ENCODE data around the gene TMEM203. TPM values are rescaled to one million over a fixed set of nuclear protein-coding genes. Genes with fewer than 3 reads are reported as not detected.

The TMEM203 gene
- total RNA-seq, 2 donors from 2014 or later = 32.9 to 34.5 TPM

DNA sequence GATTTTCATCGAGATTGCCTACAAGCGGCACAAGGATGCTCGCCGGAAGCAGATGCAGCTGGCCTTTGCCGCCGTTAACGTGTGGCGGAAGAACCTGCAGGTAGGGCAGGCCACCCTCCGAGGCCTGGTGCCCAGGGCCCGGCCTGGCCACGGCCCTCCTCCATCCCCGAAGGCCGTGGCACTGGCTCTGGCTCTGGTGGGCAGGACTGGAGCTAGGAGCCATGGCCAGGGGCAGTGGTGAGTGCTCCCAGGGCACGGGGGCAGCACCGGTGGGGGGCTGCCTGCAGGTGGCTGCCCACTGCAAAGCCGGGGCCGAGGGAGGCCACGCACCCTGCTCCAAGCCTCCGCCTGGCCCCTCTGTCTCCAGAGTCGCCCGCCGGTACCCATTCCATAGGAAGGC, 41.6 kb downstream of the TMEM203 start:
- DNase-seq (no peak), ATAC-seq (no peak)
- intact Hi-C loops (cut with DNase I) = no loop called here

DNA sequence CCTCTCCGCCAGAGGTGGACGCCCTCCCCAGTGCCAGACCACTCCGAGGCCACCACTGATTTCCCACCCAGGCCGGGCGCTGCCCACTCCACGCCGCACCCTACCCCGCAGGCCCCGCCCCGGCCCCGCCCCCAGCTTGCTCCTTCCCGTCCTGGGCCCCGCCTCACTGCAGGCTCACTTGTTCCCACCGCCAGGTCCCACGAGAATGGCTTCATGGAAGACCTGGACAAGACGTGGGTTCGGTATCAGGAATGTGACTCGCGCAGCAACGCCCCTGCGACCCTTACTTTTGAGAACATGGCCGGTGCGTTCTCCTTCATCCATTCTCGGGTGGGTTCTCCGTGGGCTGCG, 42.1 kb downstream of the TMEM203 start:
- ATAC-seq (peak in 1 of 2 donors; percentile 43), DNase-seq (no peak)
- intact Hi-C loops (cut with DNase I) = no loop called here

DNA sequence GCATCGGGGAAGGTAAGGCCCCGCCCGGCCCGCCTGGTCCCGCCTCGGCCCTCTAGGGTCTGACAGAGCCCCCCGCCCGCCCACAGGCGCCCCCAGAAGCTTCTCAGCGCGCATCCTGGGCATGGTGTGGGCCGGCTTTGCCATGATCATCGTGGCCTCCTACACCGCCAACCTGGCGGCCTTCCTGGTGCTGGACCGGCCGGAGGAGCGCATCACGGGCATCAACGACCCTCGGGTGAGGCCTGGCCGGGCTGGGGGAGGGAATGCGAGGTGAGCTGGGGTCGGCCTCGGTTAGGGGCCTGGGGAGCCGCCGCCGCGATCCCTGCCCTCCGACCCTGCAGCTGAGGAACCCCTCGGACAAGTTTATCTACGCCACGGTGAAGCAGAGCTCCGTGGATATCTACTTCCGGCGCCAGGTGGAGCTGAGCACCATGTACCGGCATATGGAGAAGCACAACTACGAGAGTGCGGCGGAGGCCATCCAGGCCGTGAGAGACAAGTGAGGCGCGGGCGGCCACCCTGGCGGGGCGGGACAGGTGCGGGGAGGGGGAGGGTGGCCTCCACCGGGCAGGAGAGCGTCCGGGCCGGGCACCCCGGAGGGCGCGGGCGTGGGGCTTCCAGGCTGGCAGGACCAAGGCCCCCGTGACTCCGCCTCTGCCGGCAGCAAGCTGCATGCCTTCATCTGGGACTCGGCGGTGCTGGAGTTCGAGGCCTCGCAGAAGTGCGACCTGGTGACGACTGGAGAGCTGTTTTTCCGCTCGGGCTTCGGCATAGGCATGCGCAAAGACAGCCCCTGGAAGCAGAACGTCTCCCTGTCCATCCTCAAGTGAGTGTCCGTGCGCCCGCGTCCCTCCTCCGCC, 42.7 kb downstream of the TMEM203 start:
- intact Hi-C loops (cut with DNase I) = no loop called here
- DNase-seq = no peak
- ATAC-seq = peak in 1 of 2 donors; percentile 53

DNA sequence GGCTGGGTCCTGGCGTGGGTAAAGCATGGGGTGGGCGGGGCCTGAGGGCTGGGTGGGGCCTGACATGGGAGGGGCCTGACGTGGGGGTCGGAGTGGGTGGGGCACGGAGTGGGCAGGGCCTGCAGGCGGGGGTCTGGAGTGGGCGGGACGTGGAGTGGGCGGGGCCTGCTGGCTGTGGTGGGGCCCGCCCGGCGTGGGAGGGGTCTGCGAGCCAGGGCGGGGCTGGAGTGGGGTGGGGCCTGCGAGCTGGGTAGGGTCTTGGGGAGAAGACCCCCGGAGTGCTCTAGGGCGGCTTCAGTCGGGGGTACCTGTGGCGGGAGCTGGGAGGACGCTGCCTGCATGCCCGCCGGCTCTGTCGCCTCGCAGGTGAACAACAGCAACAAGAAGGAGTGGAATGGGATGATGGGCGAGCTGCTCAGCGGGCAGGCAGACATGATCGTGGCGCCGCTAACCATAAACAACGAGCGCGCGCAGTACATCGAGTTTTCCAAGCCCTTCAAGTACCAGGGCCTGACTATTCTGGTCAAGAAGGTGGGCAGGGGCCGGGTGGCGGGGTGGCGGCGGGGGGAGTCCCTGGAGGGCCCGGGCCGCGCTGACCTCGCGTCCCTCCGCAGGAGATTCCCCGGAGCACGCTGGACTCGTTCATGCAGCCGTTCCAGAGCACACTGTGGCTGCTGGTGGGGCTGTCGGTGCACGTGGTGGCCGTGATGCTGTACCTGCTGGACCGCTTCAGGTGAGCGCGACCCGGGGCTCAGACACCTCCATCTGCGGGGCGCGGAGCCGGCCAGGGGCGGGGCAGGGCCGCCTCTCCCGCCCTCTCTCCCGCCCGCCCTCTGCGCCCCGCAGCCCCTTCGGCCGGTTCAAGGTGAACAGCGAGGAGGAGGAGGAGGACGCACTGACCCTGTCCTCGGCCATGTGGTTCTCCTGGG, 43.6 kb downstream of the TMEM203 start:
- no peak for ATAC-seq
- intact Hi-C loops (cut with DNase I) = no loop called here
- no peak for DNase-seq

DNA sequence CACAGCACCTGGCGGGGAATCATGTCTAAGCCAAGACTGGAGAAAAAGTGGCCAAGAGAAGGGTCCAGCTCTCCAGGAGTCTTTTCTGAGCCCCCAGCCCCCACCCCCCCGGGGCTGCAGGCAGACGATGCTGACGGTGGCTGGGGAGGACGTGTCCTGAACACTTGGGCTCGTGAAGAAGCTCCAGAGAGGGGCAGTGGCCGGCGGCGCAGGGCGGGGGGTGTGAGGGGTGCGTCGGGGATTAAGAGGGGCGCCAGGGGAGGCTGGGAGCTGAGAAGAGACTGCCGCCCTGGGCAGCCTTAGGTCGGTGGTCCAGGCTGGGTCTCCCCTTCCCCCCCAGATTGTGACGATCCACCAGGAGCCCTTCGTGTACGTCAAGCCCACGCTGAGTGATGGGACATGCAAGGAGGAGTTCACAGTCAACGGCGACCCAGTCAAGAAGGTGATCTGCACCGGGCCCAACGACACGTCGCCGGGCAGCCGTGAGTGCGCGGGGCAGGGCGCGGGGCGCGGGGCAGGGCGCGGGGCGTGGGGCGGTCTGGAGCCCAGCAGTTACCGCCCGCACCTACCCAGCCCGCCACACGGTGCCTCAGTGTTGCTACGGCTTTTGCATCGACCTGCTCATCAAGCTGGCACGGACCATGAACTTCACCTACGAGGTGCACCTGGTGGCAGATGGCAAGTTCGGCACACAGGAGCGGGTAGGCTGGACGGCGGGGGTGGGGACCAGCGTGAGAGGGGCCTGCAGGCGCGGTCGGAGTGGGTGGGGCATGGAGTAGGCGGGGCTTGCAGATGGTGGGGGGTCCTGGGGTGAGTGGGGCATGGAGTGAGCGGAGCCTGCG, 44.5 kb downstream of the TMEM203 start:
- intact Hi-C loops (cut with DNase I) = no loop called here
- no peak for ATAC-seq
- no peak for DNase-seq

DNA sequence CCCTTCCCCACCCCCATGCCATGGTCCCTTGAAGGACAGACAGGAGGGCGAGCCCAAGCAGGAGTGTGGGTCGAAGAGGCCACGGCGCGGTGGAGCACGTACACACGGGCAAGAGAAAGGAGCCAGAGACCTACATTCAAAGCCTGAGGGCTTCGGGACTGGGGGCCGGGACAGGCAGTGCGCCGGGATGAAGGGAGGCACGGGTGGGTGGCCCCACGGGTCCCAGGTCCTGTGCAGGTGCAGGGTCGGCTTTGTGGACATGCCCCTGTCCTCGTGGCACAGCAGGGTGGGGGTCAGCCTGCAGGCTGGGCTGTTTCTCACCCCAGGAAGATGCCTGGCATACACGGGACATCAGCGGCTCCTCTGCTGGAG, 45.4 kb downstream of the TMEM203 start:
- DNase-seq (no peak), ATAC-seq (no peak)
- intact Hi-C loops (cut with DNase I) = no loop called here

DNA sequence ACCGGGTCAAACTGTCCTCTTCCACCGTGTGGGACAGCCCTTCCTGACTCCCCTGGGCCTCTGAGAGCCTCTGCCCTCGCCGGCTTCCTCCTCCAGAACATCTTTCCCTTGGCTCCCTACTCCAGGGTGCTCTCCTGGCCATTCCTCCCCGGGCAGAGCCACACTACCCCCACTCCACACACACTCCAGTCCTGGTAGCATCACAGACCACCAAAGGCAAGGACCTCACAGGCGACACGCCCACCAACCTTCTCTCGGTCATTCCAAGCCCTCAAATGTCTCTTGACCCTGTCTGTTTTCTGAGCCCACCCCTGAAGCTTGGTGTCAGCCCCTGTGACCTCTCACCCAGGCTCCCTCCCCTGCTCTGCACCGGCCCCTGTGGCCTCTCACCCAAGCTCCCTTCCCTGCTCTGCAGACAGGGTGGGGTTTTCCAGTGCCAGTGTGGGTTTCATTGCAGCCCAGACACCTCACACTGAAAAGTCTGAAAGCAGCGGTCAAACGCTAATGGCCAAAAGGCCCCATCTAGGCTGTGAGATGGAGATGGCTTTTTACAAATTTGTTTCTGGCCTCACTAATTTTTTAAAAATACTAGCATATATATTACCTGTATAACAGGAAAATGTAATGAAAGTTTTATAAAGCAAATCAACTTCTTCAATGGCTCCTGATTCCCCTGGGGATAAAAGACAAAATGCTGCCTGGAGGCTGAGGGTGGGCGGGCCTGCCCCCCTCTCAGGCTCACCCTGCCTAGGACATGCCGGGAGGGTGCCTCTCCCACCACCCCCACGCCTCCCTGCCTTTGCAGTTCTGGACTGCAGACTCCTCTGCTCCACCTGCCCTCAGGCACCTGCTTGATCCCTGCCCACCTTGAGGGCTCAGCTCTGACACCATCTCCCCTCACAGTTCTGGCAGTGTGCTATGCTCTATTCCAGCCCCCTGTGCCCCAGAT, 46.1 kb downstream of the TMEM203 start:
- DNase-seq (no peak), ATAC-seq (no peak)
- intact Hi-C loops (cut with DNase I) = no loop called here

DNA sequence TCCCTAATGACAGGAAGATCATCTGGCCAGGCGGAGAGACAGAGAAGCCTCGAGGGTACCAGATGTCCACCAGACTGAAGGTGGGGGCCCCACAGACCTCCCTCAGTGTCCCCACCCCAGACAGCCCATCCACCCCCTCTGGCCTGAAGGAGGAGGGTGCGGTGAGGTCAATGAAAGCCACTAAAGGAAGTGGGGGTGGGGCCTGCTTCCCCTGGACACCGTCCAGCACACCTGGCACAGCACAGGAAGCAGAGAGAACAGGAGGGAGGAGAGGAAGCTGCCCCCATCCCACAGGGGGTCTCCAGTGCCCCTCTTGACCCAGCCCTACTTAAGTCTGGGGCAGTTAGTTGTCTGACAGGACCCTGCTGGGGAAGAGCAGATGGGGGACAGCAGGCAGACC, 46.8 kb downstream of the TMEM203 start:
- no peak for ATAC-seq
- no peak for DNase-seq
- intact Hi-C loops (cut with DNase I) = no loop called here

DNA sequence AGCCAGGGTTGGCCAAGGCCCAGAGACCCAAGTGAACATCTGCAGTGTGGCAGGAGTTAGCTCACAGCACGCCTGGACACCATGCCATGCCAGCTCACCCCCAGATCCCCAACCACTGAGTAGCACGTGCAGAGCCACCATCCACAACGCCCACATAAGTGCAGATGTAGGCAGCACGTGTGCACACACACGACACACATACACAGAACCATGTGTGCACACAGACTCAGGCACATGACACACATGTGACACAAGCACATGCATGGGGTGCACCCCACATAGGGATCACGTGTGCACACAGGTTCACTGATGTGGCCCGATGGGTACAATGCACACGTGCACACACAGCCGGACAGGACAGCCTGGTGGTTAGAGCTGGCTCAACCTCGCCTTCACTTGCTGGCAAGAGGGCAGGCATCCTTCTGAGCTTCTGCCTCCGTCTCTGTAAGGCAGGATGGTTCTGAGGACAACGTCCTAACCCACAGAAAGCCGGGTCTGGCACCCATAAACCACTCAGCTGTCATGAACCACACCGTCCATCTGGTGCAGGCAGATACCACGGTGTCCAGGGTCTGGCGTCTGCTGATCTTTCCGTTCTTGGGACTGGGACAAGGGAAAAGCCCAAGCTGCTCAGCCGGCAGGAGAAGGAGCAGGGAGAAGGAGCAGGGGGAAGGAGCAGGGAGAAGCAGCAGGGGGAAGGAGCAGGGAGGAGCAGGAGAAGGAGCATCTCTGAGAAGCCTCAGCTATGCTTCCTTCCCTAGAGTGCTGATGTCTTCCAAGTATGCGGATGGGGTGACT, 47.6 kb downstream of the TMEM203 start:
- DNase-seq (no peak), ATAC-seq (no peak)
- intact Hi-C loops (cut with DNase I) = no loop called here

DNA sequence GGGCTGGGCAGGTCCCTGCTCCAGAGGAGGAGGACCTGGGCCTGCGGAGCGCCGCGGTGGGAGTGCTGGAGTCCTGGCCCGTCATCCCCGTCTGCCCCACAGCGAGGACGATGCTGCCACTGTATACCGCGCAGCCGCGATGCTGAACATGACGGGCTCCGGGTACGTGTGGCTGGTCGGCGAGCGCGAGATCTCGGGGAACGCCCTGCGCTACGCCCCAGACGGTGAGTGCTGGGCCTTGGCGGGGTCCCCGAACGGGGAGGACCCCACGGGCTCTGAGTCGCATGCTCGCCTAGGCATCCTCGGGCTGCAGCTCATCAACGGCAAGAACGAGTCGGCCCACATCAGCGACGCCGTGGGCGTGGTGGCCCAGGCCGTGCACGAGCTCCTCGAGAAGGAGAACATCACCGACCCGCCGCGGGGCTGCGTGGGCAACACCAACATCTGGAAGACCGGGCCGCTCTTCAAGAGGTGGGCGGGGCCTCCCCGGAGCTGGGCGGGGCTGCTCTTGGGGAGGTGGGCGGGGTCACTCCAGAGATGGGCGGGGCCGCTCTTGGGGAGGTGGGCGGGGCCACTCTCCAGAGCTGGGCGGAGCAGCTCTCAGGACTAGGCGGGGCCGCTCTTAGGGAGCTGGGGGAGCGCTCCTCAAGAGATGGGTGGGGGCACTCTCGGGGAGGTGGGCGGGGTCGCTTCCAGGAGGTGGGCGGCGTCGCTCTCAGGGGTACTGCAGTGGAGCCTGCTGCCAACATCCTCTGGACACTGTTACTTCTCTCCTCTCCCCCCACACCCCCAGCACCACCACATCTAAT, 48.7 kb downstream of the TMEM203 start:
- peak; percentile 64 to 77 for ATAC-seq
- DNase-seq = peak; percentile 56
- intact Hi-C loops (cut with DNase I) = no loop called here

Small RNA genes within 50 kb of the gene (microRNA-seq; reads per million reads assigned to microRNA genes)
- gene MIR3621 = 0 reads per million in 2 donors

Other genes with a start within 250 kb of the TMEM203 start
- 1,000 to 10,000 TPM; 3,329 to 4,014 TPM for gene PTGDS, start 228.1 kb downstream of the TMEM203 start, total RNA-seq
- gene LCNL1, start 222.7 kb downstream of the TMEM203 start, total RNA-seq = 1 to 10 TPM; 6.4 to 9.6 TPM
- gene PAXX, start 213.2 kb downstream of the TMEM203 start, total RNA-seq = 10 to 100 TPM; 25.4 to 30.2 TPM
- 1 to 10 TPM; 2.6 to 8.5 TPM for gene CLIC3, start 209.1 kb downstream of the TMEM203 start, total RNA-seq
- gene ABCA2, start 177.4 kb downstream of the TMEM203 start, total RNA-seq = 10 to 100 TPM; 30.0 to 33.2 TPM
- gene FUT7, start 173.6 kb downstream of the TMEM203 start, total RNA-seq = under 1 TPM; 0.24 to 0.35 TPM
- 10 to 100 TPM; 75.4 to 87.3 TPM for gene NPDC1, start 159.5 kb downstream of the TMEM203 start, total RNA-seq
- 1 to 10 TPM in 1 of 2 donors, under 1 TPM in 1; 0.60 to 2.2 TPM for gene ENTPD2, start 151.6 kb downstream of the TMEM203 start, total RNA-seq
- under 1 TPM; 0.39 to 0.44 TPM for gene SAPCD2, start 135.1 kb downstream of the TMEM203 start, total RNA-seq
- 10 to 100 TPM; 13.5 to 14.0 TPM for gene UAP1L1, start 128.1 kb downstream of the TMEM203 start, total RNA-seq
- 10 to 100 TPM; 21.9 to 28.8 TPM for gene MAN1B1, start 118.7 kb downstream of the TMEM203 start, total RNA-seq
- 100 to 1,000 TPM; 176 to 198 TPM for gene DPP7, start 90.9 kb downstream of the TMEM203 start, total RNA-seq
- gene GRIN1, start 66.5 kb downstream of the TMEM203 start, total RNA-seq = not detected
- gene LRRC26, start 35.6 kb downstream of the TMEM203 start, total RNA-seq = not detected
- not detected for gene TMEM210, start 33.6 kb downstream of the TMEM203 start, total RNA-seq
- 10 to 100 TPM; 31.2 to 32.5 TPM for gene ANAPC2, start 17.1 kb downstream of the TMEM203 start, total RNA-seq
- gene SSNA1, start 17.0 kb downstream of the TMEM203 start, total RNA-seq = 10 to 100 TPM; 53.1 to 55.1 TPM
- 10 to 100 TPM in 1 of 2 donors, 1 to 10 TPM in 1; 7.6 to 11.4 TPM for gene TPRN, start 4.9 kb downstream of the TMEM203 start, total RNA-seq
- gene NDOR1, start 52 bp upstream of the TMEM203 start, total RNA-seq = 1 to 10 TPM; 5.9 to 6.5 TPM
- 10 to 100 TPM; 15.6 to 18.1 TPM for gene RNF208, start 16.6 kb upstream of the TMEM203 start, total RNA-seq
- under 1 TPM in 1 of 2 donors, not detected in 1; 0.62 TPM for gene CYSRT1, start 19.5 kb upstream of the TMEM203 start, total RNA-seq
- not detected for gene RNF224, start 21.9 kb upstream of the TMEM203 start, total RNA-seq
- not detected for gene SLC34A3, start 25.3 kb upstream of the TMEM203 start, total RNA-seq
- gene TUBB4B, start 35.6 kb upstream of the TMEM203 start, total RNA-seq = 100 to 1,000 TPM; 324 to 437 TPM
- under 1 TPM in 1 of 2 donors, not detected in 1; 0.59 TPM for gene STPG3, start 45.6 kb upstream of the TMEM203 start, total RNA-seq
- 10 to 100 TPM; 35.1 to 38.1 TPM for gene NELFB, start 49.7 kb upstream of the TMEM203 start, total RNA-seq
- gene TOR4A, start 72.1 kb upstream of the TMEM203 start, total RNA-seq = 1 to 10 TPM; 6.2 to 9.4 TPM
- 10 to 100 TPM in 1 of 2 donors, 1 to 10 TPM in 1; 4.9 to 11.5 TPM for gene NRARP, start 96.6 kb upstream of the TMEM203 start, total RNA-seq
- gene EXD3, start 217.5 kb upstream of the TMEM203 start, total RNA-seq = 10 to 100 TPM in 1 of 2 donors, 1 to 10 TPM in 1; 8.0 to 11.7 TPM
- 1 to 10 TPM; 2.5 to 5.3 TPM for gene NOXA1, start 217.7 kb upstream of the TMEM203 start, total RNA-seq
- not detected for gene ENTPD8, start 235.7 kb upstream of the TMEM203 start, total RNA-seq

All from left cardiac atrium (tissue), 4 donors.